ENCODE measurements around the gene RMDN3. TPM values are rescaled to one million over a fixed set of nuclear protein-coding genes. Genes with fewer than 3 reads are reported as not detected.

The RMDN3 gene
- total and polyA plus RNA-seq, 2 of the 13 experiments (the other 11 are each of a cell fraction or from before 2014, with no cell fraction given) = 16.8 to 19.5 TPM

DNA sequence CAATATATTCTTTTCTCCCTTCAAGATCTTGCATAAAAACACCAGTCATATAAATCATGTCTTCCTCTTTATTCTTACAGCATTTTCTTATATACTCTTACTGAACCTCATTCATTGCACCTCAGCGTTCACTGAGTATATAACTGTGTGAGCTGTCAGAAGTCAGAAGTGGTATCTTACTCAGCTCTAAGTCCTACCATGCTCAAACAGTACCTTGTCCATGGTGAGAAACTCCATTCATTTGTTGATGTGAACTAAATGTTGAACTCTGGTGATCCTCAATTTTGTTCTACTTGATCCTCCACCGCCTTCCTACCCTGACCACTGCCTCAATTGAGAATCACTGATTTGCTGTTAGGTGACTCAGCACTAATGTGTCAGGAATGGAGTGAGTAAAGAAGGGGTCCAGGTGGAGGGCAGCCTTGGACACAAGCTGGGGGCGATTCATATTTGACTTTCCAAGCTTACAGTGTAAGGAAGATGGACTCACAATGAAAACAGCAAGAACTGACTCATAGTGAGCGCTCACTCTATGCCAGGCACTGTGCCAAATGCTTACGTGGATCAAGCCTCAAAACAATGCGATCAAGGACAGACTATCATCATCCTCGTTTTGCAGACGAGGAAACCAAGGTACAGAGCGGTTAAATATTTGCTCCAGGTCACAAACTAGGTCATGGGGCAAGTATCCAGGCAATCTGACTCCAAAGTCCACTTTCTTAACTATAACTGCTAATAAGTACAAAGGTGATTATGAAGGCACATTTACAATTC, 38.3 kb upstream of the RMDN3 start (continued):
- TF ChIP-seq, protein P1, sequence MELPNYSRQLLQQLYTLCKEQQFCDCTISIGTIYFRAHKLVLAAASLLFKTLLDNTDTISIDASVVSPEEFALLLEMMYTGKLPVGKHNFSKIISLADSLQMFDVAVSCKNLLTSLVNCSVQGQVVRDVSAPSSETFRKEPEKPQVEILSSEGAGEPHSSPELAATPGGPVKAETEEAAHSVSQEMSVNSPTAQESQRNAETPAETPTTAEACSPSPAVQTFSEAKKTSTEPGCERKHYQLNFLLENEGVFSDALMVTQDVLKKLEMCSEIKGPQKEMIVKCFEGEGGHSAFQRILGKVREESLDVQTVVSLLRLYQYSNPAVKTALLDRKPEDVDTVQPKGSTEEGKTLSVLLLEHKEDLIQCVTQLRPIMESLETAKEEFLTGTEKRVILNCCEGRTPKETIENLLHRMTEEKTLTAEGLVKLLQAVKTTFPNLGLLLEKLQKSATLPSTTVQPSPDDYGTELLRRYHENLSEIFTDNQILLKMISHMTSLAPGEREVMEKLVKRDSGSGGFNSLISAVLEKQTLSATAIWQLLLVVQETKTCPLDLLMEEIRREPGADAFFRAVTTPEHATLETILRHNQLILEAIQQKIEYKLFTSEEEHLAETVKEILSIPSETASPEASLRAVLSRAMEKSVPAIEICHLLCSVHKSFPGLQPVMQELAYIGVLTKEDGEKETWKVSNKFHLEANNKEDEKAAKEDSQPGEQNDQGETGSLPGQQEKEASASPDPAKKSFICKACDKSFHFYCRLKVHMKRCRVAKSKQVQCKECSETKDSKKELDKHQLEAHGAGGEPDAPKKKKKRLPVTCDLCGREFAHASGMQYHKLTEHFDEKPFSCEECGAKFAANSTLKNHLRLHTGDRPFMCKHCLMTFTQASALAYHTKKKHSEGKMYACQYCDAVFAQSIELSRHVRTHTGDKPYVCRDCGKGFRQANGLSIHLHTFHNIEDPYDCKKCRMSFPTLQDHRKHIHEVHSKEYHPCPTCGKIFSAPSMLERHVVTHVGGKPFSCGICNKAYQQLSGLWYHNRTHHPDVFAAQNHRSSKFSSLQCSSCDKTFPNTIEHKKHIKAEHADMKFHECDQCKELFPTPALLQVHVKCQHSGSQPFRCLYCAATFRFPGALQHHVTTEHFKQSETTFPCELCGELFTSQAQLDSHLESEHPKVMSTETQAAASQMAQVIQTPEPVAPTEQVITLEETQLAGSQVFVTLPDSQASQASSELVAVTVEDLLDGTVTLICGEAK (IDR thresholded peaks at IDR 0.05) = no peak
- TF ChIP-seq, protein P1 (CRISPR knock-in tag; IDR thresholded peaks at IDR 0.05) = no peak; the same call in 1 of the 2 replicates
- TF ChIP-seq NFE2L2 (IDR thresholded peaks at IDR 0.05; ENCODE audit: low read length) (peak; percentile 98), GATAD2A (CRISPR knock-in tag; IDR thresholded peaks at IDR 0.05) (peak; percentile 79), FOXM1 (CRISPR knock-in tag; IDR thresholded peaks at IDR 0.05) (no peak), RAD21 (CRISPR knock-in tag; IDR thresholded peaks at IDR 0.05) (no peak), ZKSCAN1 (IDR thresholded peaks at IDR 0.05; ENCODE audit: low read length) (no peak), BORCS8-MEF2B (CRISPR knock-in tag; IDR thresholded peaks at IDR 0.05) (no peak), ZNF746 (CRISPR knock-in tag; IDR thresholded peaks at IDR 0.05) (no peak), SNRNP70 (IDR thresholded peaks at IDR 0.05; ENCODE audit: low read depth, low read length) (no peak), CEBPG (CRISPR knock-in tag; IDR thresholded peaks at IDR 0.05) (peak; percentile 49), ATRX (CRISPR knock-in tag; IDR thresholded peaks at IDR 0.05; ENCODE audit: borderline replicate concordance) (no peak)
- TF ChIP-seq, protein P2, sequence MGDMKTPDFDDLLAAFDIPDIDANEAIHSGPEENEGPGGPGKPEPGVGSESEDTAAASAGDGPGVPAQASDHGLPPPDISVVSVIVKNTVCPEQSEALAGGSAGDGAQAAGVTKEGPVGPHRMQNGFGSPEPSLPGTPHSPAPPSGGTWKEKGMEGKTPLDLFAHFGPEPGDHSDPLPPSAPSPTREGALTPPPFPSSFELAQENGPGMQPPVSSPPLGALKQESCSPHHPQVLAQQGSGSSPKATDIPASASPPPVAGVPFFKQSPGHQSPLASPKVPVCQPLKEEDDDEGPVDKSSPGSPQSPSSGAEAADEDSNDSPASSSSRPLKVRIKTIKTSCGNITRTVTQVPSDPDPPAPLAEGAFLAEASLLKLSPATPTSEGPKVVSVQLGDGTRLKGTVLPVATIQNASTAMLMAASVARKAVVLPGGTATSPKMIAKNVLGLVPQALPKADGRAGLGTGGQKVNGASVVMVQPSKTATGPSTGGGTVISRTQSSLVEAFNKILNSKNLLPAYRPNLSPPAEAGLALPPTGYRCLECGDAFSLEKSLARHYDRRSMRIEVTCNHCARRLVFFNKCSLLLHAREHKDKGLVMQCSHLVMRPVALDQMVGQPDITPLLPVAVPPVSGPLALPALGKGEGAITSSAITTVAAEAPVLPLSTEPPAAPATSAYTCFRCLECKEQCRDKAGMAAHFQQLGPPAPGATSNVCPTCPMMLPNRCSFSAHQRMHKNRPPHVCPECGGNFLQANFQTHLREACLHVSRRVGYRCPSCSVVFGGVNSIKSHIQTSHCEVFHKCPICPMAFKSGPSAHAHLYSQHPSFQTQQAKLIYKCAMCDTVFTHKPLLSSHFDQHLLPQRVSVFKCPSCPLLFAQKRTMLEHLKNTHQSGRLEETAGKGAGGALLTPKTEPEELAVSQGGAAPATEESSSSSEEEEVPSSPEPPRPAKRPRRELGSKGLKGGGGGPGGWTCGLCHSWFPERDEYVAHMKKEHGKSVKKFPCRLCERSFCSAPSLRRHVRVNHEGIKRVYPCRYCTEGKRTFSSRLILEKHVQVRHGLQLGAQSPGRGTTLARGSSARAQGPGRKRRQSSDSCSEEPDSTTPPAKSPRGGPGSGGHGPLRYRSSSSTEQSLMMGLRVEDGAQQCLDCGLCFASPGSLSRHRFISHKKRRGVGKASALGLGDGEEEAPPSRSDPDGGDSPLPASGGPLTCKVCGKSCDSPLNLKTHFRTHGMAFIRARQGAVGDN (CRISPR knock-in tag; IDR thresholded peaks at IDR 0.05) = no peak
- TF ChIP-seq, protein P3, sequence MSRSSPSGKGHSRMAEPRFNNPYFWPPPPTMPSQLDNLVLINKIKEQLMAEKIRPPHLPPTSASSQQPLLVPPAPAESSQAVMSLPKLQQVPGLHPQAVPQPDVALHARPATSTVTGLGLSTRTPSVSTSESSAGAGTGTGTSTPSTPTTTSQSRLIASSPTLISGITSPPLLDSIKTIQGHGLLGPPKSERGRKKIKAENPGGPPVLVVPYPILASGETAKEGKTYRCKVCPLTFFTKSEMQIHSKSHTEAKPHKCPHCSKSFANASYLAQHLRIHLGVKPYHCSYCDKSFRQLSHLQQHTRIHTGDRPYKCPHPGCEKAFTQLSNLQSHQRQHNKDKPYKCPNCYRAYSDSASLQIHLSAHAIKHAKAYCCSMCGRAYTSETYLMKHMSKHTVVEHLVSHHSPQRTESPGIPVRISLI (CRISPR knock-in tag; IDR thresholded peaks at IDR 0.05; ENCODE audit: borderline replicate concordance) = no peak

Data from HepG2 (cell line).